ENCODE data around the gene NOP58.

Gene NOP58

DNA sequence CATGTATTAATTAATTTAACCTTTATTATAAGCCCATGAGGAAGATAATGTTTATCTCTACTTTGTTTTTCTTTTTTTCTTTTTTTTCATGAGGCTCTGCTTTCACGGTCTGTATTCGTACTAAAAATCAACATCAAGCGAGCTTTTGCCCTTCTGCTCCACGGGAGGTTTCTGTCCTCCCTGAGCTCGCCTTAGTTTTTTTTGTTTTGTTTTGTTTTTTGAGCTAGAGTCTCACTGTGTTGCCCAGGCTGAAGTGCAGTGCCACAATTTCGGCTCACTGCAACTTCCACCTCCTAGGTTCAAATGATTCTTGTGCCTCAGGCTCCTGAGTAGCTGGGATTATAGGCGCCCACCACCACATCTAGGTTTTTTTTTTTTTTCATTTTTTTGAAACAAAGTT, 80.6 kb downstream of the NOP58 start:
- H3K9ac ChIP-seq (ENCODE audit: low read length), result no peak overlapping the region
- no peak overlapping the region for H3K4me2 ChIP-seq (ENCODE audit: low read depth, low read length, poor library complexity, severe bottlenecking)
- H3K9me3 ChIP-seq (ENCODE audit: insufficient read depth, low read length), result no peaks in the 10 kb centered on the region
- no peaks in the 10 kb centered on the region for H3K27me3 ChIP-seq (ENCODE audit: low read length)
- no peaks in the 10 kb centered on the region for H4K20me1 ChIP-seq (ENCODE audit: low read depth, low read length)
- no peak for TF ChIP-seq EZH2phosphoT487 (conservative IDR thresholded peaks at IDR 0.05; ENCODE audit: low read length)
- TF ChIP-seq, protein P1, sequence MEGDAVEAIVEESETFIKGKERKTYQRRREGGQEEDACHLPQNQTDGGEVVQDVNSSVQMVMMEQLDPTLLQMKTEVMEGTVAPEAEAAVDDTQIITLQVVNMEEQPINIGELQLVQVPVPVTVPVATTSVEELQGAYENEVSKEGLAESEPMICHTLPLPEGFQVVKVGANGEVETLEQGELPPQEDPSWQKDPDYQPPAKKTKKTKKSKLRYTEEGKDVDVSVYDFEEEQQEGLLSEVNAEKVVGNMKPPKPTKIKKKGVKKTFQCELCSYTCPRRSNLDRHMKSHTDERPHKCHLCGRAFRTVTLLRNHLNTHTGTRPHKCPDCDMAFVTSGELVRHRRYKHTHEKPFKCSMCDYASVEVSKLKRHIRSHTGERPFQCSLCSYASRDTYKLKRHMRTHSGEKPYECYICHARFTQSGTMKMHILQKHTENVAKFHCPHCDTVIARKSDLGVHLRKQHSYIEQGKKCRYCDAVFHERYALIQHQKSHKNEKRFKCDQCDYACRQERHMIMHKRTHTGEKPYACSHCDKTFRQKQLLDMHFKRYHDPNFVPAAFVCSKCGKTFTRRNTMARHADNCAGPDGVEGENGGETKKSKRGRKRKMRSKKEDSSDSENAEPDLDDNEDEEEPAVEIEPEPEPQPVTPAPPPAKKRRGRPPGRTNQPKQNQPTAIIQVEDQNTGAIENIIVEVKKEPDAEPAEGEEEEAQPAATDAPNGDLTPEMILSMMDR (IDR thresholded peaks at IDR 0.05; ENCODE audit: insufficient read depth, low read length, poor library complexity, severe bottlenecking), result no peak
- H3K79me2 ChIP-seq (ENCODE audit: insufficient read depth, low read length), result no peaks in the 10 kb centered on the region
- H3K27ac ChIP-seq (ENCODE audit: low read depth, low read length), result no peak overlapping the region
- no peaks in the 10 kb centered on the region for H3K36me3 ChIP-seq (ENCODE audit: low read length)
- H2AFZ ChIP-seq (ENCODE audit: low read depth, low read length, severe bottlenecking), result no peak overlapping the region
- no peak overlapping the region for H3K4me3 ChIP-seq (ENCODE audit: insufficient read depth, low read length, poor library complexity, severe bottlenecking)
- H3F3A ChIP-seq (ENCODE audit: insufficient read depth), result no peaks in the 10 kb centered on the region
- H3K9me2 ChIP-seq (replicated peaks; ENCODE audit: insufficient read depth, low read length), result no peaks in the 10 kb centered on the region

Data from SU-DHL-6 (cell line).